Stimulated activated CD8-positive, alpha-beta memory T cell treated with anti-CD3 and anti-CD28 coated beads, Interleukin-15, amount 100 ng/mL, for 4 hours (primary cell): ENCODE results near the gene SCN4A.
A peak's percentile ranks its signal among the peaks of the same experiment; 100 is the strongest.

Experiments
- DNase-seq, 2 donors: peaks; one replicate each; pipeline ENCODE4 v3.0.0-alpha.2; 2020; ENCODE audit warnings: low read depth in 2 of 2

The SCN4A gene

DNA sequence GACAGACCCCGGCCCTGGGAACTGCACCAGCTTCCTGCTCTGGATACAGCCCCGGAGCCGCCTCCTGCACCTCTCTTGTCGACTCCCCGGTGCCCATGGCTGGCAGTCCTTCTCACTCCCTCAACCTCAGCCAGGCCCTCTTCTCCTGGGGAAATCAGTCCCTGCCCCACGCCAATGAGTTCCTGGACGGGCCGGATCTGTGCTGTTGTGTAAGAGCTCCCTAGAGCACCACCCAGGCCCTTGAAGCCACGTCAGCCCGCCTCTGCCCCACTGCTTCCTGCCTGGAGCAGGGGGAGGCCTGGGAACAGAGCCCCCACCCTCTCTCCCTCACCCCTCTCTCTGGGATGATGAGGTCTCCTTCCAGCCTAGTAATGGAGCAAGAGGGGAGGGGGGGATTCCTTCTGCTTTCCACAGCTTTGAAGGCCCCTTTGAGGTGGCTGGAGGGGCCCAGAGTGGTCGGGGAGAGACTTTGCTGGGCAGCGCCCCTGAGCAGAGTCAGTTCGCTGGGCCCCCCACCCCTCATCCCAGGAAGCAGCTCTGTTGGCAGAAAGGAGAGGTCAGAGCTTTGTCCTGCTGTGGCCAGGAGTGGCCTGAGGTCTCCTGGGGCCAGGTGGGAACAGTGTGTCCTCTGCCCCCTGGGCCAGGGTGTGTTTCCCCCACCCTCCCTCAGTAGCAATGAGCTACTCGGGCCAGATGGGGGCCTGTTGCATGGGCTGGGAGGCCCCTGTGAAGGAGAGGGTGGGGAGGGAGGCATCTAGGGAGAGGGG, 29.2 kb upstream of the SCN4A start:
- DNase-seq, result no peak

DNA sequence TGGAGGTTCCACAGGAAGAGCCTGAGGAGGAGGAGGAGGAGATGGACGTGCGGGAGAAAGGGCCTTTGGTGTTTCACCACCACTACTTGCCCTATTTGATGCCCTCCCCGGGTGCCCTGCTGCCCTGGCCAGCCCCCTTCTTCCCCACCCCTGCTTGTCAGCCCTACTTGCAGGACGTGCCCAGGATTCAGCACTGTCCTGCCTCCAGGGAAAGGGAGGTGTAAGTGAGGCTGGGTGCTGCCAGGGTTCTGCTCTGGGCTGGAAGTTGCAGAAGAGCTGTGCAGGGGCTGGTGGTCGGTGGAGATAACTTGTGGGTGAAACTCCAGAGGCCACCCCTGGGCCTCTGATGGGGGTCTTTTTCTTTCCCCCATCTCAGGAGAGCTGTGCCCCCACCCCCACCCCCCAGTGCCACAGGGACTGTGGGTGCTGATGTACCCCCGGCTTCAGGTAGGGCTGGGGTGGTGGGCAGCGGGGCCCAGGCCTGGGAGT, 28.4 kb upstream of the SCN4A start:
- no peak for DNase-seq

DNA sequence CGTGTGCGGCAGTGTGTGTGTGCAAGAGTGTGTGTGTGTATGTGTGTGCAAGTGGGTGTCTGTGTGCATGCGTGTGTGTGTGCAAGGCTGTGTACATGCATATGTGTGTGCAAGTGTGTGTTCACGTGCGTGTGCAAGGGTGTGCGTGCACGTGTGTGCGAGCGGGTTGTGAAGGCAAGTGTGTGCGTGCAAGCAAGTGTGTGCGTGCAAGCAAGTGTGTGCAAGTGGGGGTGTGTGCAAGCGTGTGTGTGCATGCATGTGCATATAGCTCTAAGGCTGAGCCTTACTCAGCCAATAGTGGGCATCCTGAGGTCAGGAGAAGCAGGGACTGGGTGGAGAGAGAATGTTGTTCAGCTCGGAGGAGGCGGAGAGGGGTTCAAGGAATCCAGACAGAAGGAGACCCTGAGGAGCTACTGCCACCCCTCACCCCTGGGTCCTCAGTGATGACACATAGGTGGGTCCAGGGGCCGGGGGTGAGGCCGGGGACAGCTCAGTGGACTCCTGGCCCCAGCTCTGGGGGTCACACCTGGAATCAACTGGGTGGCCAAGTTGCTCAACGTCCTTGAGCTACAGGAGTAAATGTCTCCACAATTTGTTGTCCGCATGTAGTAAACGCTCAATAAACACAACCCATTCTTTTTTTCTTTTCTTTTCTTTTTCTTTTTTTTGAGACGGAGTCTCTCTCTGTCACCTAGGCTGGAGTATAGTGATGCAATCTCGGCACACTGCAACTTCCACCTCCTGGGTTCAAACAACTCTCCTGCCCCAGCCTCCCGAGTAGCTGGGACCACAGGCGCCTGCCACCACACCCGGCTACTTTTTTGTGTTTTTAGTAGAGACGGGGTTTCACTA, 27.2 kb upstream of the SCN4A start:
- no peak for DNase-seq

- DNase-seq, result no peak
These were observed 26.3 kb upstream of the SCN4A start for GRCh38 chr17:63998721-63999679.

DNA sequence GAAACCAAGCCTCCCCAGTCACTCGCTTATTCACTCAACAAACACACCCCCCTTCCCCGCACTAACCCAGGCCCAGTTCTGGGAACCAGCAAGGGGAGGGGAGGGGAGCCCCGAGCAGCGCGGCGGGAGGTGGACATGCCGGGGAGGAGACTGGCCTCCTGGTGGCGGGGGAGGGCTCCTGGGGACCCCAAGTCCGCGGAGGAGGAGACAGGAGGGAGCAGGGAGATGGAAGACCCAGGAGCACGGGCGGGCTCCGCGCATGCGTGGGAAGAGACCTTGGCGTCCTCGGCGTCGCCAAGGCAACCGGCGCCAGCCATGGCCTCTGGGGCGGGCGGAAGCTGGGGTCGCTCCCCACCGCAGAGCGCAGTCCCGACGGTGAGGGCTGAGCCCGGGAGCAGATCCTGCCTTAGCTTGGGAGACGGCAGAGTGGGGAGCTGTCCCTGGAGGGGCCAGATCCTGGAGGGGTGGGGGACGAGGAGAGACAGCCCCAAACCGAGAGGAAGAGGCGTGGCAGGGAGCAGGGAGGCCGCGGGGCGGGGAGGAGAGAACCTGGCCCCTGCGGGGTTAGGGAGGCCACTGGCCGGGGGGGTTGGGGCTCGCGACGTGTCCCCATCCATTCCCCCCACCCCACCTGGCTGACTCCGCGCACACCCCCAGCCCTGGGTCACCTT, 25.5 kb upstream of the SCN4A start, which contains the start of gene PRR29:
PRR29 (plus strand) TSS at position 302 of the 671 bp plus-strand sequence; CDS start at position 316, 14 bp downstream.
- peak; percentile 30 to 51 for DNase-seq

DNA sequence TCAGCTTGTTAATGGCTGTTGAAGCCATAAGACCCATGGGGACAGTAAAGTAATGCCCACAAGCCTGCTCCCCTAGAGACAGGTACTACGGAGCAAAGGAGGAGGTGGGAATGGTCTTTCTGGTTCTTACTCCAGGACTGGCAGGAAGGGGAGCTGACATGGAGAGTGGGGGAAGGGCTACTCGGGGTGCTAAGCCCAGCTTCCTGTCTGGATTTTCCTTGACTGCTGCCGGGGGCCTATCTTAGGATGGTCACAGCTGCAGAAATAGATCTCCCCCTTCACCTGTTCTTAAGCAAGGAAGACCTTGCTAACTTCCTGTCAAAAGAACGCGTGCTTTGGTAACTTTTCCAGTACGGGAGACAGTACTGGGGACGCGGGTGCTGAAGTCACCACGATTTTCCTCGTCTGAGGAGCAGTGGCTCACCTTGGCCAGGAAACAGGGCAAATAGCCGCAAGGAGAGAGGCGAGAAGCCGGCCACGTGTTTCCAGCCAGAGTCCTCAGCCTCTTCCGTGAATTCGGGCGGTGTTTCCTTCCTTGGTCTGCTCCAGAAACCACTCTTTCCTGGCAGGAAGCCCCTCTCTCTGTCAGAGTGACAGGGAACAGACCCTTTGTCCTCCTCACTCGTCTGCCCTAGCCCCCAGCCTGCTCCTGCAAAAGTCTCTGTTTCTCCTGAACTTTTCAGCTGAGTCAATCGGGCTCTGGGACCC, 24.8 kb upstream of the SCN4A start:
- DNase-seq, result no peak

DNA sequence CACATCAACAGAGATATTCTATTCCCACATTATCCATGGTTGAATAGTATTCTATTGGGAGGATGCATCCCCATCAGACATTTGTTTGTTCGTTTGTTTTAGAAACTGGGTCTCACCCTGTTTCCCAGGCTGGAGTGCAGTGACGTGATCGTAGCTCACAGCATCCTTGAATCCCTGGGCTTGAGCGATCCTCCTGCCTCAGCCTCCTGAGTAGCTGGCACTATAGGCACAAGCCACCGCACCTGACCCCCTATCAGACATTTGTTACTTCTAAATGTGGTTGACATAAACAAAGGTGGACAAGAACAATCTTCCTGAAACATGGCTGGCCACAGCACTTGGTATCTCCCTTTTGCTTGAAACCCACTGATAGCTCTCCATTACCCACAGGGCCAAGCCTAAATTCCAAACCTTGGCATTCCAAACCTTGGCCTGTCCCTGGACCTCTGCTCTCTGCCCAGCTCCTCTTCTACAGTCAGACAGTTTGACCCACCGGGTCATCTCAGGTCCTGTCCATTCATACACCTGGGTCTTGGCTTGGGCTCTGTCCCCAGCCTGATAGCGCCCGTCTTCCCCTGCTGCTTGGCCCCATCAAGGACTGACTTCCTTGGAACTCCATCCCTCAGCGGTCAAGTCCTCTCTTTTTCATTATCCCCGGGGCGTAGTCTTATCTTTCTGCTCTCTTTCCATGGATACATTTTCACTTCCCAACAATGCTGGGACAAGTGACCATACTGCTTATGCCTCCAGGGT, 23.9 kb upstream of the SCN4A start:
- no peak for DNase-seq

DNA sequence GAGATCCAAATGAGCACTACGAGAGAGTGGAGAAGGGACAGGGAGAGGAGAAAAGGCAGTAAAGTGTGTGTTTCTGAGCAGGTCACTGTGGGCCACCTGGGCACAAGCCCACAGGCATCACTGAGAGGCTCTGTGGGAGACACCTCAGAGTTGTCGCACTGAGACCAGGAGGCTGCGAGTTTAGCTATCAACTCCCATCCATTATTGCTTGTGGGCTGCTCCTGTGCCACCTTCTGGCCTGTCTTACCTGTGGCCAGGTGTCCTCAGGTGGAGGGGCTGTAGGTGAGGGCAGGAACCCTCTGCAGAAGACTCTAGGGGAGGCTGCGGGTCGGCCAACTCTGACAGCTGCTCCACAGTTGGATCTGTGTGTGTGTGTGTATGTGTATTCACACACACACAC, 22.9 kb upstream of the SCN4A start:
- no peak for DNase-seq

DNA sequence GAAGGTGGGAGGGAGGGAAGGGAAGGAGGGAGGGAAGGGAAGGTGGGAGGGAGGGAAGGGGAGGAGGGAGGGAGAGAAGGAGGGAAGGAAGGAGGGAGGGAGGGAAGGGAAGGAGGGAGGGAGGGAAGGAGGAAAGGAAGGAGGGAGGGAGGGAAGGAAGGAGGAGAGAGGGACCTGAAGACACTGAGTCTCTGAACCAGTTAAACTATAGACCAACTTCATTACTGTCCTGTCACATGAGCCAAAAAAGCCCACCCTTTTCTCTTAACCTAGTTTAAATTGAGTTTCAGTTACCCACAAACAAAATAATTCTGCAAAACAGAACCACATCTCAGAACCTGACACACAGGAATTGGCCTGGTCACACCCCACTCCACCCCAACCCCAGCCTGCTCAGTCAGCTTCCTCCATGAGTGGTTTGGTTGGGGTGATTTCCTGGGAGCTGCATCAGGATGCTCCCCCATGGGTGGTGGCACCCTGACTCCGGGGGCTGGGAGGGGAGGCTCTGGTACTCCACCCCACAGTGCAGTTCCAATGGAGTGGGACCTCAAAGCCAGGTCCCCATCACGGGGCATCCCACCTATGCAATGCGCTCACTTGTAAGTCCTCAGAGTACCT, 20.8 kb upstream of the SCN4A start:
- DNase-seq, result no peak

DNA sequence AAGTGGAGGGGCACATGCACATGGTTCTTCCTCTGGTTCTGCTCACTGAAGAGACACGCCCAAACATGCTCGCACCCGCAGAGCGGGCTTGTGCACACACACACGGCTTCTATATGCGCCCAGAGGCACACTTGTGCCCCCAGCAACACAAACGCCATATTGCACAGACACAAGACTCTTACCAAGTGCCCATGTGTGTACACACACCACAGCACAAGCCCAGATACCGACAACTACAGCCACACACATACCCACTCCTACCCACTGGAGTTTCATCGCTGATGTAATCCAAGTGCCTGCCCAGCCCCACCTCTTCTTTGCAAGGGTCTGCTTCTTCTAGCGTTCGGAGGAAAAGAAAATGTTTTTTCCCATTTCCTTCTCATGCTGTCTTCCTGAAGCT, 18.9 kb upstream of the SCN4A start:
- no peak for DNase-seq

DNA sequence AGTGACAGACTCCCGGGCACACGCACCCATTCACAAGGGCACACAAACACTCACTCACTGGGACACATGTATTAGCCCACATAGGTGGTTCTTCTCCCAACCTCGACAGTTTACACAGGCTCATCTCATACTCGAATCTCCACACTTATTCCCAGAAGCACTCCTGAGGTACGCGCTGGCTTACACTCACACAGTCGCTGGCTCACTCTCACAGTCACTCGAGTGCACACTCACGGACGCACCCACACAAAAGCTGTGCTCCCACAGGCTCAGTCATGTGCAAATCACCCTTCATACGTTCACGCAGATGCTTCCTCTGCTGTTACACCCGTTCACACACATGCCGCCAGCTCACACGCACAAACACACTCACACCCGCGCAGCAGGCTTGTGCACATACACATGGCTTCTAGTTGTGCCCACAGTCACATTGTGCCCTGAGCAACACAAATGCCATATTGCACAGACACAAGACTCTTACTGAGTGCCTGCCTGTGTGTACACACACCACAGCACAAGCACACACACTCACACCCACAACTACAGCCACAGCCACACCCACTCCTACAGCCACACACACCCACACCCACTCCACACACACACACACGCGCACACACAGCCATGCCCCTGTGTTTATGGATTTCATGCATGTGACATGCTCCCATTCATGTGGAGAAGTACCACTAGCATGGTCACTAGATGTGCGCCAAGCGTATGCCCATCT, 17.1 kb upstream of the SCN4A start:
- DNase-seq, result no peak

DNA sequence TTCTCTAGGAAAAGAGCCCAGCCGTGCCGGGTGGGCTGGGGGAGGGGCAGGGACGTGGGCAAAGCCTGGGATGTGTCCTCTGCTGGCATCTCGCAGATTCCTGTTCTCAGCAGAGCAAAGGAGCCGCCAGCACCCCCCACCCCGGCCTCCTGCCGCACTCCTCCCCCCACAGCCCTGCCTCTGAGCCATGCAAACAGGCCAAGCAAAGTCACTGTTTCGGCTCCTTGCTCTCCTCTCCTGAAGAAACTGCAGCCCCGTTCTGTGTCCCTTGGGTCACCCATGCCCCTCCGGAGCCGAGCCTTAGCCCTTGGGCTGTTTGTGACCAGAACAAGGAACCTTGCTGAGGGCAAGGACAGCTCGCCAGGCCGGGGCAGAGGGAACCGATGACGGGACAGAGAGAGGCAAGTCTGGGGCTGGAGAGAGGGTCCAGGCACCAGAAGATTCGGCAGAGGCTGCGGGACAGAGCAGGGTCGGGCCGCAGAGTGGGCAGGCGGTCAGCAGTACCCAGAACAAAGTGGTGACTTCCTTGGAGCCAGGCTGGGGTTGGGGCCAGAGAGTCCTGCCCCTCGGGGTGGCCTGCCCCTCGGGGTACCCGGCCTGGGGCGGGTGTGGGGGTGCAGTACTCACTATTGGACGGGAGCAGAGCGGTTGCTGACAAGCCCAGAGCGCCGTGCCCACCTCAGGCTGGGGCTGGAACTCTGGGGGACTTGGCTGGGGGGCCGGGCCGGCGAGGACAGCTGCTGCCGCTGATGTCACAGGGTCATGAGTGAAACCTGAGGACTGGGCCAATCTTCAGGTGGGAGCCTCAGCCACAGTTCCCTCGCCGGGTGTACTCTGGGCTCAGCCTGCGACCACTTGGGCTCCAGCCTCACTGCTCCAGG, 16.3 kb upstream of the SCN4A start:
- no peak for DNase-seq

GRCh38 chr17:63988127-63988478, 15.4 kb upstream of the SCN4A start:
- no peak for DNase-seq

GRCh38 chr17:63987221-63988126, 14.8 kb upstream of the SCN4A start:
- no peak for DNase-seq

DNA sequence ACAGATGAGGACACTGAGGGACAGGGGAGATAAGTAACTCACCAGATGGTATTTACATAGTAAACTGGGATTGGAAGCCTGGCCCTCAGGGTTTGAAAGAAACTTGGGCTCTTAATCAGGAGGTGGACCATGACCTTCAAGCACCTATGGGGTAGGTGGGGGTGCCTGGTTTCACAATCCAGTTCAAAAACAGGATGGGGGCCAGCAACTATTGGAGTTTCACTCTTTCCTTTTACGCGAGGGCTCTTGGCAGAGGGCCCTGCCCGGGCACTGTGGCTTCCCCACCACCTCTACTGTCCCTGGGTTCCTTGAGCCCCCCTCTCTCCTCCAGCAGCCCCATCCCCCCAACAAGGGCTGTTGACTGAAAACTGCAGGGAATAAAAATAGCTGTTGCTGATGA, 14.1 kb upstream of the SCN4A start:
- DNase-seq, result no peak

DNA sequence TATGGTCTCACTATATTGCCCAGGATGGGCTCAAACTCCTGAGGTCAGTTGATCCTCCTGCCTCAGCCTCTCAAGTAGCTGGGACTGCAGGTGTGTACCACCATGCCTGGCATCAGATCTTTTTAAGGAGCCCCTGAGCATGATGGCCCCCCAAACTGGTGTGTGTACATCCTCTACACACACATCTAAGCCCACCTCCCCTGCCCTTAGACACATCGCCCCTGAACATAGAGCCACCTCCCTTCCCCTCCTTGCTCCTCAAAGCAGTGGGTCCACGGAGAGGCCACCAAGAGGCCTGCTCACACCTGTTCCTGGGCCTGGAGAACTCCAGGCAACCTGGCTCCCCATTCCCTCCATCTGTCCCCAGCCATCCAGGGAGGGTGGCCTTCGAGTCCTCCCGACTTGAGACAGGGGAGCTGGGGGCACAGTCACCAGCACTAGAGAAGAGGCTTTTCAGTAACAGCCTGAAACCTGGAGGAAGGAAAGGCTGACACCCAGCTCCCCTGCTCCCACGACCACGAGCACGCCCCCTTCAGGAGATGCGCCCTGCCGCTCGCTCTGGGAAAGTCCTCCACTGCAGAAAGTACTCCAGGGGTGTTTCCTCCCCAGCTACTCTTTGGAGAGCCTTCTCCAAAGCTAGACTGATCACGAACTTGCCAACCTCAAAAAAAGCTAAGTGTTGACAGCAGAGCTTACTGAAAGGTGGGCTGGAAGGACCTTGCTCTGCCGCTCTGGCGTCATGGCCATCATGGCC, 12.8 kb upstream of the SCN4A start:
- DNase-seq, result no peak
